CD4-positive, alpha-beta T cell (primary cell): ENCODE results near the gene GALE. TPM values are rescaled to one million over a fixed set of nuclear protein-coding genes. Genes with fewer than 3 reads are reported as not detected.

Experiments used
- ATAC-seq: fragments of 200-7000 bp; cut with Tn5 transposase; one replicate; pipeline ENCODE4 v1.10.0; 2022; ENCODE audit warnings: mild to moderate bottlenecking; ENCODE audit not compliant: poor library complexity
- CTCF ChIA-PET: fragments of 350-600 bp; sonication (Branson Sonifier 250); formaldehyde crosslinking; loops from one replicate; lab custom pipeline; 2021; ENCODE audit warnings: antibody characterized with exemption, inconsistent platforms; lab: Charles Lee
- POLR2A ChIA-PET: fragments of 350-600 bp; sonication (Branson Sonifier 250); formaldehyde crosslinking; loops from one replicate; lab custom pipeline; 2021; ENCODE audit warnings: antibody characterized with exemption, inconsistent platforms; lab: Charles Lee
- DNase-seq, 14 experiments: peaks; one replicate each; pipeline ENCODE4 v3.0.0-alpha.2; 2013 to 2020; ENCODE audit warnings: mixed read lengths in 2 of 14
- H3K27ac ChIP-seq, 2 donors: one replicate each; pipeline versions ENCODE4 v1.5.1 to v1.7.0; 2013; ENCODE audit warnings: low read length in 2 of 2, low read depth in 1 of 2, mild to moderate bottlenecking in 1 of 2
- H3K27me3 ChIP-seq, 2 experiments: 1 replicate in 1 of 2; 2 replicates in 1 of 2; pipeline versions ENCODE4 v1.6.1 to v1.7.0; 2013; ENCODE audit warnings: low read length in 2 of 2, control low read depth in 1 of 2, mild to moderate bottlenecking in 1 of 2, moderate library complexity in 1 of 2; ENCODE audit not compliant: insufficient read depth in 2 of 2, control insufficient read depth in 1 of 2
- H3K36me3 ChIP-seq: one replicate; pipeline ENCODE4 v1.6.1; 2013; ENCODE audit warnings: low read length, control low read depth; ENCODE audit not compliant: insufficient read depth
- H3K4me1 ChIP-seq: one replicate; pipeline ENCODE4 v1.6.1; 2013; ENCODE audit warnings: low read length, control low read depth; ENCODE audit not compliant: insufficient read depth
- H3K4me3 ChIP-seq: one replicate; pipeline ENCODE4 v1.5.1; 2013; ENCODE audit warnings: mild to moderate bottlenecking, low read length, moderate library complexity
- H3K9me3 ChIP-seq, 2 experiments: 1 replicate in 1 of 2; 2 replicates in 1 of 2; pipeline versions ENCODE4 v1.6.1 to v1.7.0; 2013; ENCODE audit warnings: low read length in 2 of 2, mild to moderate bottlenecking in 2 of 2, control low read depth in 1 of 2, moderate library complexity in 1 of 2; ENCODE audit not compliant: control insufficient read depth in 1 of 2, insufficient read depth in 1 of 2
- H3K27ac Mint-ChIP-seq: one replicate; pipeline ENCODE4 v1.8.0; 2020; ENCODE audit warnings: mixed read lengths
- H3K27me3 Mint-ChIP-seq: one replicate; pipeline ENCODE4 v1.8.0; 2021; ENCODE audit warnings: mixed read lengths
- H3K36me3 Mint-ChIP-seq: one replicate; pipeline ENCODE4 v1.8.0; 2021; ENCODE audit warnings: low read depth, mixed read lengths
- H3K4me1 Mint-ChIP-seq: one replicate; pipeline ENCODE4 v1.8.0; 2021; ENCODE audit warnings: low read depth, mixed read lengths
- H3K4me3 Mint-ChIP-seq: one replicate; pipeline ENCODE4 v1.8.0; 2020; ENCODE audit warnings: mild to moderate bottlenecking, mixed read lengths
- H3K9me3 Mint-ChIP-seq: one replicate; pipeline ENCODE4 v1.8.0; 2020; ENCODE audit warnings: mixed read lengths
- intact Hi-C, 2 experiments: fragments of 100-400 bp; cut with DNase I in 1 of 2; cut with micrococcal nuclease in 1 of 2; formaldehyde crosslinking; loops; one replicate each; pipeline versions ENCODE4 v1.15.1 to v1.9.0; 2023 to 2025; cut with DNase I, micrococcal nuclease
- total RNA-seq, 174 experiments: library from RNA in 2 of 174; stranded (reverse) in 2 of 174; gene quantifications; one replicate each; pipeline ENCODE4 v1.2.3 and lab custom pipeline; 2021 to 2026
- TF ChIP-seq, protein P1 (sequence below): fragments of 200-600 bp; IDR thresholded peaks from one replicate; pipeline ENCODE4 v1.8.0; 2022; ENCODE audit warnings: antibody characterized with exemption, mild to moderate bottlenecking

The GALE gene
- total RNA-seq, 2 experiments from 2014 or later = 5.4 to 6.9 TPM

DNA sequence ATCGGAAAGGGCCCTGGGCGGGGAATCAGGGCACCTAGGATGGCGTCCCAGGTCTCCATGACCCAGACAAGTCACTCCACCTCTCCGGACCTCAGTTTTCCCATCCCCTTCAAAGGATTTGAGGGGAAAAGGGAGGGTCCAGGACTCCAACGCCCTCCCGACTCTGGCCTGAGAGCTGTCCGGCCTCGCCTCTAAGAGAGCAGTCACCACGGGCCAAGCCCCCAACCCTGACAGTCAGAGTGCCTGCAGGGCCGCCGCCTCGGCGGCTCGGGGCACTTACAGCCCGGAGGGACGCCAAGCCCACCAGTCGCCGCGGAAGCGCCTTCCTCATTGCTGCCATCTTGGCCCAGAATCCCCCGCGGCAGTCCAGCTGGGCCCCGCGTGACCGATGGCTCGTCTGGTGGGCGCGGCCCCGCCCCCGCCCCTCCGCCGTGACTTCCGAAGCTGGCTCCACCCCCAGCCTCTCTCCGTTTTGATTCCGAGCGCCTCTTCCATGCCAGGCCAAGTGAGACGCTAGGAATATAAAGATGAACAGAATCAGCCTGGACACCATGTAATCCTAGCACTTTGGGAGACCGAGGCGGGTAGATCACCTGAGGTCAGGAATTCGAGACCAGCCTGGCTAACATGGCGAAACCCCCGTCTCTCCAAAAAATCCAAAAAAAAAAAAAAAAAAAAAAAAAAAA, 24.7 kb upstream of the GALE start, which contains the start of gene HMGCL:
Gene HMGCL (minus strand): TSS at position 354 of the 686 bp plus-strand sequence. CDS start 14 bp downstream, at position 340.
- ATAC-seq (peak; percentile 94), DNase-seq (peak; percentile 72 to 94 (median 83))
- intact Hi-C loops = loop anchor here (1.0 to 10.0 kb wide), 4 partner anchors 13 to 1510 kb away; partner anchors contain the start of genes FUCA1 (in 1 of the 2) and TMEM50A (in 1 of the 2)
- peak within 1 kb of the TSS; percentile 84 to 92 for H3K27ac ChIP-seq
- Mint-ChIP-seq H3K36me3 (peaks cover 16% of the 10 kb centered on the region), H3K9me3 (no peaks in the 10 kb centered on the region), H3K4me1 (peaks cover 20% of the 10 kb centered on the region), H3K4me3 (peak within 1 kb of the TSS; percentile 96), H3K27ac (peak within 1 kb of the TSS; percentile 96), H3K27me3 (no peaks in the 10 kb centered on the region)
- no peaks in the 10 kb centered on the region for H3K27me3 ChIP-seq
- H3K4me1 ChIP-seq = peaks cover 15% of the 10 kb centered on the region
- H3K4me3 ChIP-seq = peak within 1 kb of the TSS; percentile 93
- ChIA-PET CTCF (interaction anchor here (0.9 to 5.5 kb wide), 4 partner anchors 15 to 134 kb away, joined by 3 to 44 read pairs (median 6); partner anchors contain the start of genes LYPLA2 and RPL11), POLR2A (interaction anchor here (0.6 to 2.3 kb wide), 18 partner anchors 14 to 1019 kb away, joined by 3 to 32 read pairs (median 3); partner anchors contain the start of genes ELOA, GALE, HNRNPR and PITHD1)
- TF ChIP-seq, protein P1, sequence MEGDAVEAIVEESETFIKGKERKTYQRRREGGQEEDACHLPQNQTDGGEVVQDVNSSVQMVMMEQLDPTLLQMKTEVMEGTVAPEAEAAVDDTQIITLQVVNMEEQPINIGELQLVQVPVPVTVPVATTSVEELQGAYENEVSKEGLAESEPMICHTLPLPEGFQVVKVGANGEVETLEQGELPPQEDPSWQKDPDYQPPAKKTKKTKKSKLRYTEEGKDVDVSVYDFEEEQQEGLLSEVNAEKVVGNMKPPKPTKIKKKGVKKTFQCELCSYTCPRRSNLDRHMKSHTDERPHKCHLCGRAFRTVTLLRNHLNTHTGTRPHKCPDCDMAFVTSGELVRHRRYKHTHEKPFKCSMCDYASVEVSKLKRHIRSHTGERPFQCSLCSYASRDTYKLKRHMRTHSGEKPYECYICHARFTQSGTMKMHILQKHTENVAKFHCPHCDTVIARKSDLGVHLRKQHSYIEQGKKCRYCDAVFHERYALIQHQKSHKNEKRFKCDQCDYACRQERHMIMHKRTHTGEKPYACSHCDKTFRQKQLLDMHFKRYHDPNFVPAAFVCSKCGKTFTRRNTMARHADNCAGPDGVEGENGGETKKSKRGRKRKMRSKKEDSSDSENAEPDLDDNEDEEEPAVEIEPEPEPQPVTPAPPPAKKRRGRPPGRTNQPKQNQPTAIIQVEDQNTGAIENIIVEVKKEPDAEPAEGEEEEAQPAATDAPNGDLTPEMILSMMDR = no peak
- no peaks in the 10 kb centered on the region for H3K36me3 ChIP-seq
- H3K9me3 ChIP-seq = no peaks in the 10 kb centered on the region

GRCh38 chr1:23824711-23825075, 24.1 kb upstream of the GALE start:
- Mint-ChIP-seq H3K27me3 (no peaks in the 10 kb centered on the region), H3K9me3 (no peaks in the 10 kb centered on the region), H3K4me3 (peak overlapping the region; percentile 96), H3K27ac (peak overlapping the region; percentile 96), H3K36me3 (peaks cover 19% of the 10 kb centered on the region), H3K4me1 (peaks cover 20% of the 10 kb centered on the region)
- POLR2A ChIA-PET = interaction anchor here (0.9 to 2.3 kb wide), 12 partner anchors 15 to 456 kb away, joined by 3 to 32 read pairs (median 4); partner anchors contain the start of genes ELOA, GALE, PITHD1 and PNRC2
- Histone ChIP-seq H3K27ac (peak overlapping the region; percentile 84 to 92), H3K36me3 (no peaks in the 10 kb centered on the region), H3K27me3 (no peaks in the 10 kb centered on the region), H3K4me1 (peaks cover 15% of the 10 kb centered on the region), H3K9me3 (no peaks in the 10 kb centered on the region), H3K4me3 (peak overlapping the region; percentile 93)
- intact Hi-C loops = loop anchor here (1.0 to 10.0 kb wide), 4 partner anchors 14 to 1510 kb away; partner anchors contain the start of genes FUCA1 (in 1 of the 2) and TMEM50A (in 1 of the 2)
- DNase-seq (no peak), ATAC-seq (peak; percentile 12)
- TF ChIP-seq, protein P1 = no peak
- CTCF ChIA-PET = interaction anchor here (0.9 to 5.5 kb wide), 3 partner anchors 14 to 133 kb away, joined by 3 to 44 read pairs (median 7); partner anchors contain the start of gene RPL11

- intact Hi-C loops = loop anchor here in 1 of 2 experiments (2.0 to 10.0 kb wide), 2 partner anchors 21 to 1511 kb away; partner anchors contain the start of gene TMEM50A
Observed at GRCh38 chr1:23823767-23824166, 23.2 kb upstream of the GALE start.

More at GRCh38 chr1:23823767-23824166, 23.2 kb upstream of the GALE start:
- Mint-ChIP-seq H3K36me3 (peaks cover 19% of the 10 kb centered on the region), H3K27ac (peak overlapping the region; percentile 96), H3K4me1 (peaks cover 20% of the 10 kb centered on the region), H3K27me3 (no peaks in the 10 kb centered on the region), H3K4me3 (peak overlapping the region; percentile 85), H3K9me3 (no peaks in the 10 kb centered on the region)
- Histone ChIP-seq H3K9me3 (no peaks in the 10 kb centered on the region), H3K27me3 (no peaks in the 10 kb centered on the region), H3K4me1 (peaks cover 15% of the 10 kb centered on the region), H3K4me3 (no peak overlapping the region), H3K27ac (no peak overlapping the region), H3K36me3 (peaks cover 1% of the 10 kb centered on the region)
- ATAC-seq (no peak), DNase-seq (no peak)
- POLR2A ChIA-PET = interaction anchor here (1.5 to 2.1 kb wide), 3 partner anchors 14 to 32 kb away, joined by 3 to 32 read pairs (median 10); partner anchors contain the start of gene GALE
- CTCF ChIA-PET = interaction anchor here (1.3 to 5.5 kb wide), 2 partner anchors 13 to 23 kb away, joined by 3 to 44 read pairs; partner anchors contain the start of gene GALE
- TF ChIP-seq, protein P1 = no peak
